Measurements from ENCODE around the gene TOR4A. TPM values are rescaled to one million over a fixed set of nuclear protein-coding genes. Genes with fewer than 3 reads are reported as not detected.

TOR4A gene
- total and polyA plus RNA-seq, 10 of the 15 experiments (the other 5 are each of a cell fraction or from before 2014, with no cell fraction given): 2.0 to 19.9 (median 3.7) TPM

DNA sequence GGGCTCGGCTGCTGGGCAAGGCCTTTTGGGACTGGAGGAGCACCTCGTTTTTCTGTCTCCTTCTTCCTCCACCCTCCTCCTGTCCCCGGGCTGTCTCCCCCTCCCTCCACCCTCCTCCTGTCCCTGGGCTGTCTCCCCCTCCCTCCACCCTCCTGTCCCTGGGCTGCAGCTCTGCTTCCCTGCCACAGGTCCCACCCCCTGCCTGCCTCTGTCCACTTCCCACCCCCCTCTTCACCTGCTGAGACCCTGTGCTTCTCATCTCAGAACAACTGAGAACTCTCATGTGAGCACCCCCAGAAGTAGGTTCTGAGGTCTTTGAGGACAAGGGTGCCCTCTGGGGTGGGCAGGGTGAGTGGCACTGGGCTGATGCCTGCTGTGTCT is 5.8 kb upstream of the TOR4A start (continued):
- TF ChIP-seq, protein P1, sequence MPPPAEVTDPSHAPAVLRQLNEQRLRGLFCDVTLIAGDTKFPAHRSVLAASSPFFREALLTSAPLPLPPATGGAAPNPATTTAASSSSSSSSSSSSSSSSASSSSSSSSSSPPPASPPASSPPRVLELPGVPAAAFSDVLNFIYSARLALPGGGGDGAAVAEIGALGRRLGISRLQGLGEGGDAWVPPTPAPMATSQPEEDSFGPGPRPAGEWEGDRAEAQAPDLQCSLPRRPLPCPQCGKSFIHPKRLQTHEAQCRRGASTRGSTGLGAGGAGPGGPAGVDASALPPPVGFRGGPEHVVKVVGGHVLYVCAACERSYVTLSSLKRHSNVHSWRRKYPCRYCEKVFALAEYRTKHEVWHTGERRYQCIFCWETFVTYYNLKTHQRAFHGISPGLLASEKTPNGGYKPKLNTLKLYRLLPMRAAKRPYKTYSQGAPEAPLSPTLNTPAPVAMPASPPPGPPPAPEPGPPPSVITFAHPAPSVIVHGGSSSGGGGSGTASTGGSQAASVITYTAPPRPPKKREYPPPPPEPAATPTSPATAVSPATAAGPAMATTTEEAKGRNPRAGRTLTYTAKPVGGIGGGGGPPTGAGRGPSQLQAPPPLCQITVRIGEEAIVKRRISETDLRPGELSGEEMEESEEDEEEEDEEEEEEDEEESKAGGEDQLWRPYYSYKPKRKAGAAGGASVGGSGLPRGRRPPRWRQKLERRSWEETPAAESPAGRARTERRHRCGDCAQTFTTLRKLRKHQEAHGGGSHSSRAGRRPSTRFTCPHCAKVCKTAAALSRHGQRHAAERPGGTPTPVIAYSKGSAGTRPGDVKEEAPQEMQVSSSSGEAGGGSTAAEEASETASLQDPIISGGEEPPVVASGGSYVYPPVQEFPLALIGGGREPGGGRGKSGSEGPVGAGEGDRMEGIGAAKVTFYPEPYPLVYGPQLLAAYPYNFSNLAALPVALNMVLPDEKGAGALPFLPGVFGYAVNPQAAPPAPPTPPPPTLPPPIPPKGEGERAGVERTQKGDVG (CRISPR knock-in tag; IDR thresholded peaks at IDR 0.05): no peak
- no peak for TF ChIP-seq CBX5 (IDR thresholded peaks at IDR 0.05; ENCODE audit: low read depth)

GRCh38 chr9:137272241-137273094 is 5.1 kb upstream of the TOR4A start:
- no peak overlapping the region for H3K27ac ChIP-seq (ENCODE audit: control insufficient read depth, insufficient read depth)
- no TSS peak for BruUV-seq (replicated peaks)
- ChIA-PET SMC1A (ENCODE audit: uncharacterized antibody, unreplicated experiment) (no interaction called here), CTCF (no interaction called here), RAD21 (ENCODE audit: unreplicated experiment) (interaction anchor here (0.6 kb wide), 1 partner anchor 18 kb away, joined by 3 read pairs; no protein-coding TSS in a partner anchor), POLR2A (interaction anchor here (1.2 kb wide), 1 partner anchor 17 kb away, joined by 4 read pairs; no protein-coding TSS in a partner anchor)
- H3K4me2 ChIP-seq (ENCODE audit: control insufficient read depth, insufficient read depth): no peak overlapping the region
- H3K27me3 ChIP-seq (replicated peaks in 1 of 2; ENCODE audit: control insufficient read depth in 2 of 2, insufficient read depth in 2 of 2, low read length in 1 of 2): no peaks in the 10 kb centered on the region
- TF ChIP-seq RAD51 (IDR thresholded peaks at IDR 0.05) (no peak), HCFC1 (IDR thresholded peaks at IDR 0.05; ENCODE audit: low read length) (no peak), YY1 (IDR thresholded peaks at IDR 0.05; ENCODE audit: low read depth, low read length) (no peak)
- TF ChIP-seq, protein P2, sequence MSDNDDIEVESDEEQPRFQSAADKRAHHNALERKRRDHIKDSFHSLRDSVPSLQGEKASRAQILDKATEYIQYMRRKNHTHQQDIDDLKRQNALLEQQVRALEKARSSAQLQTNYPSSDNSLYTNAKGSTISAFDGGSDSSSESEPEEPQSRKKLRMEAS (IDR thresholded peaks at IDR 0.05; ENCODE audit: low read depth, low read length): no peak
- no peak overlapping the region for H3K4me3 ChIP-seq
- H4K20me1 ChIP-seq (ENCODE audit: control insufficient read depth, insufficient read depth): no peaks in the 10 kb centered on the region
- H3K36me3 ChIP-seq (ENCODE audit: control insufficient read depth in 2 of 2, insufficient read depth in 2 of 2, low read length in 1 of 2): peaks cover 6 to 7% of the 10 kb centered on the region in 2 experiments; a peak in 3 of 4 replicates
- in situ Hi-C loops (cut with MboI): no loop called here
- H3K9me3 ChIP-seq (replicated peaks; ENCODE audit: control insufficient read depth, insufficient read depth, low read length): no peaks in the 10 kb centered on the region
- H2AFZ ChIP-seq (ENCODE audit: control insufficient read depth, low read depth, low read length): no peak overlapping the region
- DNase-seq (ENCODE audit: low read depth, low spot score): no peak
- peaks cover 50% of the 10 kb centered on the region for H3K4me1 ChIP-seq (ENCODE audit: control insufficient read depth, insufficient read depth, low read length)
- H3K9ac ChIP-seq (ENCODE audit: control insufficient read depth, insufficient read depth, low read length): no peak overlapping the region
- intact Hi-C loops (cut with micrococcal nuclease; ENCODE audit: unreplicated experiment): no loop called here
- peaks cover 2% of the 10 kb centered on the region for H3K79me2 ChIP-seq (ENCODE audit: control insufficient read depth, insufficient read depth, low read length)
- 91% methylated on average over 29 of the region's 39 CpGs for WGBS (ENCODE audit: insufficient coverage, insufficient replicate concordance, low lambda C conversion rate, missing lambda C conversion rate)
- FAIRE-seq: no peak
- ATAC-seq: no peak

Measured in GM12878 (cell line).